KOPT-K1 (cell line): Measurements from ENCODE around the gene HMG20A.
"Not testable (repeated sequence)": the region's sequence is repeated elsewhere in the genome, so short reads cannot be mapped to it uniquely, and the experiment has no call there.

Source experiments
- H3K27ac ChIP-seq: fragments of 200-600 bp; sonication (generic); 2 replicates; pipeline ENCODE4 v1.5.1; 2016; ENCODE audit warnings: antibody characterized with exemption, mild to moderate bottlenecking, low read depth, low read length; ENCODE audit not compliant: poor library complexity, severe bottlenecking
- H3K36me3 ChIP-seq: fragments of 200-600 bp; sonication (generic); 2 replicates; pipeline ENCODE4 v1.5.1; 2017; ENCODE audit warnings: antibody characterized with exemption, mild to moderate bottlenecking, low read length, moderate library complexity; ENCODE audit not compliant: insufficient read depth
- H3K9me3 ChIP-seq: fragments of 200-600 bp; sonication (generic); 2 replicates; pipeline ENCODE4 v1.5.1; 2017; ENCODE audit warnings: antibody characterized with exemption, low read length, mild to moderate bottlenecking; ENCODE audit not compliant: insufficient read depth, poor library complexity, severe bottlenecking

HMG20A gene

GRCh38 chr15:77395013-77395774, 25.5 kb upstream of the HMG20A start:
- H3K27ac ChIP-seq, result no peak overlapping the region
- no peaks in the 10 kb centered on the region for H3K36me3 ChIP-seq
- peaks cover 34% of the 10 kb centered on the region for H3K9me3 ChIP-seq

- Histone ChIP-seq H3K27ac (no peak overlapping the region), H3K9me3 (peaks cover 36% of the 10 kb centered on the region), H3K36me3 (no peaks in the 10 kb centered on the region)
Measured at GRCh38 chr15:77396692-77397091, 24.0 kb upstream of the HMG20A start.

GRCh38 chr15:77398927-77399326, 21.8 kb upstream of the HMG20A start:
- Histone ChIP-seq H3K9me3 (peaks cover 36% of the 10 kb centered on the region), H3K27ac (no peak overlapping the region), H3K36me3 (no peaks in the 10 kb centered on the region)

GRCh38 chr15:77400258-77400657, 20.4 kb upstream of the HMG20A start:
- Histone ChIP-seq H3K27ac (no peak overlapping the region), H3K36me3 (no peaks in the 10 kb centered on the region), H3K9me3 (peaks cover 26% of the 10 kb centered on the region)

GRCh38 chr15:77402740-77403379, 17.8 kb upstream of the HMG20A start:
- Histone ChIP-seq H3K27ac (no peak overlapping the region), H3K9me3 (peaks cover 21% of the 10 kb centered on the region), H3K36me3 (no peaks in the 10 kb centered on the region)

- not testable (repeated sequence) for H3K36me3 ChIP-seq, H3K9me3 ChIP-seq, H3K27ac ChIP-seq
Measured at GRCh38 chr15:77406173-77406759, 14.4 kb upstream of the HMG20A start.

- no peaks in the 10 kb centered on the region for H3K9me3 ChIP-seq
- no peak overlapping the region for H3K27ac ChIP-seq
- no peaks in the 10 kb centered on the region for H3K36me3 ChIP-seq
Measured at GRCh38 chr15:77406846-77407245, 13.8 kb upstream of the HMG20A start.

- Histone ChIP-seq H3K27ac (peak overlapping the region; percentile 44), H3K36me3 (no peaks in the 10 kb centered on the region), H3K9me3 (no peaks in the 10 kb centered on the region)
Measured at GRCh38 chr15:77409259-77410156, 11.2 kb upstream of the HMG20A start.

- H3K9me3 ChIP-seq, H3K36me3 ChIP-seq: not testable (repeated sequence)
- H3K27ac ChIP-seq, result peak overlapping the region; percentile 44
Measured at GRCh38 chr15:77410157-77410500, 10.6 kb upstream of the HMG20A start.

- Histone ChIP-seq H3K9me3 (no peaks in the 10 kb centered on the region), H3K27ac (no peak overlapping the region), H3K36me3 (no peaks in the 10 kb centered on the region)
Measured at GRCh38 chr15:77410701-77411618, 9.7 kb upstream of the HMG20A start.

- Histone ChIP-seq H3K27ac (no peak overlapping the region), H3K9me3 (no peaks in the 10 kb centered on the region), H3K36me3 (no peaks in the 10 kb centered on the region)
Measured at GRCh38 chr15:77411619-77411976, 9.1 kb upstream of the HMG20A start.

GRCh38 chr15:77412972-77413698, 7.6 kb upstream of the HMG20A start:
- H3K27ac ChIP-seq, result no peak overlapping the region
- H3K36me3 ChIP-seq, result no peaks in the 10 kb centered on the region
- no peaks in the 10 kb centered on the region for H3K9me3 ChIP-seq

GRCh38 chr15:77413699-77414349, 6.9 kb upstream of the HMG20A start:
- H3K27ac ChIP-seq, result no peak overlapping the region
- no peaks in the 10 kb centered on the region for H3K9me3 ChIP-seq
- no peaks in the 10 kb centered on the region for H3K36me3 ChIP-seq
